AG04449 (cell line): ENCODE data around the gene RFC2.
"Not testable (repeated sequence)": the region's sequence is repeated elsewhere in the genome, so short reads cannot be mapped to it uniquely, and the experiment has no call there.

Source experiments
- CTCF ChIA-PET: fragments of 350-600 bp; formaldehyde crosslinking; extraction: SDS; loops from one replicate; lab custom pipeline; 2021; ENCODE audit warnings: antibody characterized with exemption; lab: Yijun Ruan, JAX
- POLR2A ChIA-PET: fragments of 400-600, 350-600 bp; formaldehyde crosslinking; extraction: SDS; loops from one replicate; lab custom pipeline; 2020; ENCODE audit warnings: antibody characterized with exemption, inconsistent platforms; lab: Yijun Ruan, JAX
- DNase-seq: peaks from one replicate; pipeline ENCODE4 v3.0.0-alpha.2; 2010; ENCODE audit warnings: low read depth, low spot score
- H3K4me3 ChIP-seq: 2 replicates; pipeline ENCODE4 v1.5.1; 2011; ENCODE audit warnings: low read depth, mild to moderate bottlenecking, control low read depth, low read length
- TF ChIP-seq, protein P1 (sequence below): IDR thresholded peaks from one replicate; pipeline ENCODE4 v1.5.1; 2011; ENCODE audit warnings: mild to moderate bottlenecking, moderate library complexity, low read length, control low read depth, inconsistent platforms; ENCODE audit not compliant: insufficient read depth; ENCODE audit errors: missing control alignments

Gene RFC2

DNA sequence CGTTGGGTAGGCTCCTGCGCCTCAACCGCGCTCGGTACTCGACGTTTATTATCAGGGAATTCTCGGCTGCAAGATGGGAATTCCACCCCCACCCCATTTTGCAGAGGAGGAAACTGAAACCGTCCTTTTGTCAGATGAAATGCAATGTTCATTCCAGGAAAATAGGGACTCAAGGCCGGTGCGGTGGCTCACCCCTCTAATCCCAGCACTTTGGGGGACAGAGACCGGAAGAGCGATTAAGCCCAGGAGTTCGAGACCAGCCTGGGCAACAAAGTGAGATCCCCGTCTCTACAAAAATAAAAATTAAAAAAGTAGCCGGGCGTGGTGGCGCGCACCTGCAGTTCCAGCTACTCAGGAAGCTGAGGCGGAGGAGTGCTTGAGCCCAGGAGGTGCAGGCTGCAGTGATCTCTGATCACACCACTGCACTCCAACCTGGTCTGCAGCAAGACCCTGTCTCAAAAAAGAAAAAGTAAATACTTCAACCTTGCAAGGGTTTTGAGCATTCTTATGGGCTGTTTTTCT lies 720 bp upstream of the RFC2 start:
- no peak for DNase-seq
- TF ChIP-seq, protein P1, sequence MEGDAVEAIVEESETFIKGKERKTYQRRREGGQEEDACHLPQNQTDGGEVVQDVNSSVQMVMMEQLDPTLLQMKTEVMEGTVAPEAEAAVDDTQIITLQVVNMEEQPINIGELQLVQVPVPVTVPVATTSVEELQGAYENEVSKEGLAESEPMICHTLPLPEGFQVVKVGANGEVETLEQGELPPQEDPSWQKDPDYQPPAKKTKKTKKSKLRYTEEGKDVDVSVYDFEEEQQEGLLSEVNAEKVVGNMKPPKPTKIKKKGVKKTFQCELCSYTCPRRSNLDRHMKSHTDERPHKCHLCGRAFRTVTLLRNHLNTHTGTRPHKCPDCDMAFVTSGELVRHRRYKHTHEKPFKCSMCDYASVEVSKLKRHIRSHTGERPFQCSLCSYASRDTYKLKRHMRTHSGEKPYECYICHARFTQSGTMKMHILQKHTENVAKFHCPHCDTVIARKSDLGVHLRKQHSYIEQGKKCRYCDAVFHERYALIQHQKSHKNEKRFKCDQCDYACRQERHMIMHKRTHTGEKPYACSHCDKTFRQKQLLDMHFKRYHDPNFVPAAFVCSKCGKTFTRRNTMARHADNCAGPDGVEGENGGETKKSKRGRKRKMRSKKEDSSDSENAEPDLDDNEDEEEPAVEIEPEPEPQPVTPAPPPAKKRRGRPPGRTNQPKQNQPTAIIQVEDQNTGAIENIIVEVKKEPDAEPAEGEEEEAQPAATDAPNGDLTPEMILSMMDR: no peak
- peak overlapping the region; percentile 98 for H3K4me3 ChIP-seq
- CTCF ChIA-PET: interaction anchor here (0.9 to 1.0 kb wide), 2 partner anchors 146 to 147 kb away, joined by 3 to 5 read pairs; no protein-coding TSS in a partner anchor
- POLR2A ChIA-PET: no interaction called here

DNA sequence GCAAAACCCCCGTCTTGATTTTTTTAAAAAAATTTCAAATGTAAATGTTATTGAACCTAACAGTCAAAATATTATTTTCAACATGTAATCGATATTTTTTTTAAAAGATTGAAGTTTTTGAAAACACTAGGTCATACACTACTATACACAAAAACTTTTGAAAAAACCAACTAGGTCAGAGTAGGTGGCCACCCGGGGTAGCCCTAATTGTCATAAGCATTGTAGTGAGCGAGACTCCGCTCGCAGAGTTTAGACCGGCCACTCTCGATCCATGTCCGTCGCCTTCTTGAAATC lies 417 bp downstream of the RFC2 start:
- POLR2A ChIA-PET: no interaction called here
- no peak for DNase-seq
- H3K4me3 ChIP-seq: peak overlapping the region; percentile 98
- TF ChIP-seq, protein P1: no peak
- CTCF ChIA-PET: interaction anchor here (0.9 to 1.6 kb wide), 2 partner anchors 147 to 148 kb away, joined by 5 to 7 read pairs; no protein-coding TSS in a partner anchor

DNA sequence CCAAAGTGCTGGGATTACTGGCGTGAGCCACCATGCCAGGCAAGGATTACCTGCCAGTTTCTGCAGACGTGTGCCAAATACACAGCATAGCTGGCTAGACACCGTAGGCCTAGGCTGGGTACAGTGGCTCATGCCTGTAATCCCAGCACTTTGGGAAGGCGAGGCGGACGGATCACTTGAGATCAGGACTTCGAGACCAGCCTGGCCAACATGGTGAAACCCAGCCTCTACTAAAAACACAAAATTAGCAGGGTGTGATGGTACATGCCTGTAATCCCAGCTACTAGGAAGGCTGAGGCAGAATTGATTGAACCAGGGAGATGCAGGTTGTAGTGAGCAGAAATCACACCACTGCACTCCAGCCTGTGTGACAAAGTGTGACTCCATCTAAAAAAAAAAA lies 868 bp downstream of the RFC2 start:
- peak overlapping the region; percentile 98 for H3K4me3 ChIP-seq
- ChIA-PET CTCF (interaction anchor here (1.6 kb wide), 1 partner anchor 148 kb away, joined by 7 read pairs; no protein-coding TSS in a partner anchor), POLR2A (no interaction called here)
- TF ChIP-seq, protein P1: no peak
- no peak for DNase-seq

DNA sequence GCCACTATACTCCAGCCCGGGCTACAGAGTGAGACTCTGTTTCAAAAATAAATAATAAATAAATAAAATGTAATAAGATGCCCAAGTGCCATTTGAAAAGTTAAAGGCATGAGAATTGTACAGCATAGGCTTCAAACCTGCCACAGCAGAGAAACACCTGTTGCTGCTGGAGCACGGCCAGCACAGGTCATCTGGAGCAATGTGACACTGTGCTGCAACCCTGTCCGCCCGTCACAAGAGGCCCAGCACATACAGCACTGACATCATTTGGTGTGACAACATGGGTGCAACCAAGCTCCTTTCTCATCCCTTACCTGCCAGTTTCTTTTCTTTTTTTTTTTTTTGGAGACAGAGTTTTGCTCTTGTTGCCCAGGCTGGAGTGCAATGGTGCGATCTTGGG lies 1.3 kb downstream of the RFC2 start:
- ChIA-PET CTCF (interaction anchor here (1.6 kb wide), 1 partner anchor 149 kb away, joined by 7 read pairs; no protein-coding TSS in a partner anchor), POLR2A (no interaction called here)
- TF ChIP-seq, protein P1: no peak
- no peak for DNase-seq
- no peak overlapping the region; the same call in 1 of the 2 replicates for H3K4me3 ChIP-seq

DNA sequence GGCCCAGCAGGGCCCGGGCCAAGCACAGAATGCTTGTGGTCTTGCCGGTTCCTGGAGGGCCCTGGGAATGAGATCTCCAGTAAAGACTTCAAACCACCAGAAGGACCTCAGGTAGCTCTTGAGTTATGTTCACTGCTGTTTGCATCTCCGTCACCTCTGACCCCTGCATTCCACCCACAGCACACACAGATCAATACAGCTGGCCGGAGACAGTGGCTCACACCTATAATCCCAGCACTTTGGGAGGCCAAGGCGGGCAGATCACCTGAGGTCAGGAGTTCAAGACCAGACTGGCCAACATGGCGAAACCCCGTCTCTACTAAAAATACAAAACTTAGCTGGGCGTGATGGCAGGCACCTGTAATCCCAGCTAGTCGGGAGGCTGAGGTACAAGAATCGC lies 5.1 kb downstream of the RFC2 start:
- not testable (repeated sequence) for DNase-seq, H3K4me3 ChIP-seq
- CTCF ChIA-PET: interaction anchor here (0.8 to 2.1 kb wide), 2 partner anchors 152 to 153 kb away, joined by 3 to 5 read pairs; no protein-coding TSS in a partner anchor
- POLR2A ChIA-PET: interaction anchor here (0.7 kb wide), 1 partner anchor 416 kb away, joined by 3 read pairs; no protein-coding TSS in a partner anchor

DNA sequence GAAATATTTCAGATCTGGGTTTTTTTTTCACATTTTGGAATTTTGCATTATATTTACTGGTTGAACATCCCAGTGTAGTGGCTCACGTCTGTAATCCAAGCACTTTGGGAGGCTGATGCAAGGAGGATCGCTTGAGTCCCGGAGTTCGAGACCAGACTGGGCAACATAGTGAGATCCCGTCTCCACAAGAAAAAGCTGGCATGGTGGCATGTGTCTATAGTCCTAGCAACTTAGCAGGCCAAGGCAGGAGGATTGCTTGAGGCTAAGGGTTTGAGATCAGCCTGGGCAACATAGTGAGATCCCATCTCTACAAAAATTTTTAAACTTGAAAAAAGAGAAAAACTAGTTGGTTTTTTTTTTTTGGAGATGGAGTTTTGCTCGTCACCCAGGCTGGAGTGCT lies 6.0 kb downstream of the RFC2 start:
- no peak for DNase-seq
- ChIA-PET CTCF (interaction anchor here (2.1 kb wide), 1 partner anchor 153 kb away, joined by 5 read pairs; no protein-coding TSS in a partner anchor), POLR2A (no interaction called here)
- no peak overlapping the region for H3K4me3 ChIP-seq
- TF ChIP-seq, protein P1: no peak

DNA sequence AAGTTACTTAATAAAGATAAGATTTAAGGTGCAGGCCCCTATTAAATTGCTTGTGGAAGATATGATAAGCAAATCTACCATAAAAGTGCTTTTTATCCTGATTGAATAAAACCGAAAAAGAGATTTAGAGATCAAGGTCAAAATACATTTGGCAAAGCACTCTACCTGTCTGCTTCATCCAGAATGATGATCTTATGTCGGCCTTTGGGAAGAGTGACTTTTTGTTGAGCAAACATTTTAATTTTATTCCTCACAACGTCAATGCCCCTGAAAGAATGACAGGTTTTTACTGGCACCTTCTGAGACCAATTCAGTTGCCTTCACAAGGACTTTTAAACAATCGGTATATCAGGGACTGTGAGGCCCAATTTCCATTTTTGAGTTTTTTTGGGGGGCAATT lies 7.7 kb downstream of the RFC2 start:
- no peak overlapping the region for H3K4me3 ChIP-seq
- POLR2A ChIA-PET: no interaction called here
- TF ChIP-seq, protein P1: no peak
- CTCF ChIA-PET: no interaction called here
- DNase-seq: no peak
